Kidney capillary endothelial cell (primary cell): ENCODE data around the gene ZNF473.

Source experiments
- DNase-seq: peaks from one replicate; pipeline ENCODE4 v3.0.0-alpha.2; 2018; ENCODE audit warnings: low spot score

The ZNF473 gene

GRCh38 chr19:50025794-50026549 lies at the start of gene ZNF473:
Gene ZNF473 (plus strand): TSS chr19:50026005. CDS start chr19:50031083, 5,078 bp downstream.
- no peak for DNase-seq

GRCh38 chr19:49976496-49976895 lies 49.3 kb upstream of the ZNF473 start:
- DNase-seq: no peak

- no peak for DNase-seq
These were observed 48.7 kb upstream of the ZNF473 start for GRCh38 chr19:49977076-49977475.

- no peak for DNase-seq
These were observed 47.9 kb upstream of the ZNF473 start for GRCh38 chr19:49977881-49978280.

- no peak for DNase-seq
These were observed 47.5 kb upstream of the ZNF473 start for GRCh38 chr19:49978324-49978723.

GRCh38 chr19:49981603-49982593 lies 43.9 kb upstream of the ZNF473 start:
- DNase-seq: no peak

GRCh38 chr19:49983645-49984229 lies 42.1 kb upstream of the ZNF473 start:
- peak; percentile 49 for DNase-seq

- no peak for DNase-seq
These were observed 41.3 kb upstream of the ZNF473 start for GRCh38 chr19:49984491-49984890.

- no peak for DNase-seq
These were observed 39.9 kb upstream of the ZNF473 start for GRCh38 chr19:49985871-49986270.

- DNase-seq: no peak
These were observed 39.5 kb upstream of the ZNF473 start for GRCh38 chr19:49986354-49986753.

- DNase-seq: peak; percentile 90
These were observed 38.6 kb upstream of the ZNF473 start for GRCh38 chr19:49987159-49987698.

- DNase-seq: no peak
These were observed 37.8 kb upstream of the ZNF473 start for GRCh38 chr19:49988007-49988406.

- DNase-seq: no peak
These were observed 37.4 kb upstream of the ZNF473 start for GRCh38 chr19:49988433-49988832.

GRCh38 chr19:49997709-49998108 lies 28.1 kb upstream of the ZNF473 start:
- peak; percentile 16 for DNase-seq

- DNase-seq: no peak
These were observed 26.3 kb upstream of the ZNF473 start for GRCh38 chr19:49999371-50000010.

GRCh38 chr19:50000038-50000840 lies 25.6 kb upstream of the ZNF473 start:
- no peak for DNase-seq

- DNase-seq: no peak
These were observed 24.8 kb upstream of the ZNF473 start for GRCh38 chr19:50000841-50001557.

- no peak for DNase-seq
These were observed 24.0 kb upstream of the ZNF473 start for GRCh38 chr19:50001775-50002174.

GRCh38 chr19:50002386-50002960 lies 23.3 kb upstream of the ZNF473 start:
- DNase-seq: no peak

- DNase-seq: no peak
These were observed 22.5 kb upstream of the ZNF473 start for GRCh38 chr19:50003254-50003788.
